Stimulated activated CD4-positive, alpha-beta T cell treated with anti-CD3 and anti-CD28 coated beads, Interleukin-1b, Interleukin-23, amount 100 ng/mL, for 4 hours (primary cell): ENCODE results near the gene DENND6A.
"Not testable (repeated sequence)": the region's sequence is repeated elsewhere in the genome, so short reads cannot be mapped to it uniquely, and the experiment has no call there.

ENCODE experiments used
- DNase-seq, 2 donors: peaks; one replicate each; pipeline ENCODE4 v3.0.0-alpha.2; 2020; ENCODE audit warnings: low read depth in 2 of 2

The DENND6A gene, protein sequence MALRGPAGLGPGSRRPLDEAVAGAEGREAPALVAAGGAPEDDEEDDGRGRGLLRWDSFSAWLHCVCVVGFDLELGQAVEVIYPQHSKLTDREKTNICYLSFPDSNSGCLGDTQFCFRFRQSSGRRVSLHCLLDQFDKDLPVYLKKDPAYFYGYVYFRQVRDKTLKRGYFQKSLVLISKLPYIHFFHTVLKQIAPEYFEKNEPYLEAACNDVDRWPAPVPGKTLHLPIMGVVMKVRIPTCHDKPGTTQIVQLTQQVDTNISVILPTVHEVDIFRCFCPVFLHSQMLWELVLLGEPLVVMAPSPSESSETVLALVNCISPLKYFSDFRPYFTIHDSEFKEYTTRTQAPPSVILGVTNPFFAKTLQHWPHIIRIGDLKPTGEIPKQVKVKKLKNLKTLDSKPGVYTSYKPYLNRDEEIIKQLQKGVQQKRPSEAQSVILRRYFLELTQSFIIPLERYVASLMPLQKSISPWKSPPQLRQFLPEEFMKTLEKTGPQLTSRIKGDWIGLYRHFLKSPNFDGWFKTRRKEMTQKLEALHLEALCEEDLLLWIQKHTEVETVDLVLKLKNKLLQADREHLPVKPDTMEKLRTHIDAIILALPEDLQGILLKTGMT

DNA sequence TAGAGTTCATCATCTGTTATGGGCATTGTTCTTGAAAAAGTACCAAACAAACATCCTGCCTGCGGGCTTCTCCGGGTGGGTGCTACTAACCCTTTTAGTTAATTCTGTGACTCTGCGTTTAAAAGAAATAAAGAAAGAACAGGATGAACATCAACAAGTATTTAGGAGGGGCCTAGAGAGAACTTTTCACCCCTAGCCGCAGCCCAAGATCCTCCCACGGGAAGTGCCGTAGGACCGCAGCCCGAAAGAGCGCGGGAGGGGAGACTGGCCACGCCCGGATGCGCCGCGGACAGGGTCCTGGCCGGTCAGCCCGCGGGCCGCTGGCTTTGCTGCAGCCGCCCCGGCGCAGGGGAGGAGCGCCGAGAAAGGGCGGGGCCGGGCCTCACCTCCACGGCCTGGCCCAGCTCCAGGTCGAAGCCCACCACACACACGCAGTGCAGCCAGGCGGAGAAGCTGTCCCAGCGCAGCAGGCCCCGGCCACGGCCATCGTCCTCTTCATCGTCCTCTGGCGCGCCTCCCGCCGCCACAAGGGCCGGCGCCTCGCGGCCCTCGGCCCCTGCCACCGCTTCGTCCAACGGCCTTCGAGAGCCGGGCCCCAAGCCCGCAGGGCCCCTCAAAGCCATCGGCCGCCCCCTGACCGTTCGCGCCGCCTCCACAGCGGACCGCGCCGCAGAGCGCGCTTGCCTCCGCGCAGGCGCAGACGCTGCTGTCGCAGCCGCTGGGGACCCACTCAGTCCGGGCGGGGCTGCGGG lies at the start of gene DENND6A:
Gene DENND6A (minus strand): TSS at position 682 of the 752 bp plus-strand sequence. CDS start 59 bp downstream, at position 623.
- DNase-seq: peak; percentile 91 to 94

DNA sequence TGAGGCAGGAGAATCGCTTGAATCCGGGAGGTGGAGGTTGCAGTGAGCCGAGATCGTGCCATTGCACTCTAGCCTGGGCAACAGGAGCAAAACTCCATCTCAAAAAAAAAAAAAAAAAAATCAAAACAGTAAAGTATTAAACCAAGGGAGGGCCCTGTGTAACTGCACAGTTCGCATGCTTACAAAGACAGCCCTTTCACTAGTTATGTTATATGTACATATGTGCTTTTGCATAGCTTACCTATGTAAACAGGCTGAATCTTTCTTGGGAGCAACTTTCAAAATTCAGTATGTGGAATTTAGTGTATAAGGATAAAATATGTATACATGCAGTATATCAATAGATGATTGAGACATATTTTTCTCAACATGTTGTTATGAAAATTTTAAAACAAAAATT lies 47.1 kb upstream of the DENND6A start:
- DNase-seq: no peak

DNA sequence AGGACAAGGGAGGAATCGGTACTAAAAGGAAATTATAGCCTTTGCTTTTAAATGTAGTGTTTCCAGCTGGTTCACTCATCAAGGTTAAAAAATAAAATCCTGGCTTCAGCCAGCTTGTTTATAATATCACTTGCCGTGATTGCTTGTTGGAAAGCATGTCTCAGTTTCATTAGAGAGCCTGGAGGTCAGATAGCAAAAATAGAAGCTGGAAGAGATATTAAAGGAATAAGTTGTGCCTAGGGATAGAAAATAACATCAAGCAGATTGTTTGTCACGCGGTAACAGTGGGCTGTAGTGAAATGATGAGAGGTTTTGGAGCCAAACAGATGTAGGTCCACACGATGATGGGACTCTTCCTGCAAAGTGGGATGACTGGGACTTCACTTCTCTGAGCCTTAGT lies 45.5 kb upstream of the DENND6A start:
- DNase-seq: no peak

DNA sequence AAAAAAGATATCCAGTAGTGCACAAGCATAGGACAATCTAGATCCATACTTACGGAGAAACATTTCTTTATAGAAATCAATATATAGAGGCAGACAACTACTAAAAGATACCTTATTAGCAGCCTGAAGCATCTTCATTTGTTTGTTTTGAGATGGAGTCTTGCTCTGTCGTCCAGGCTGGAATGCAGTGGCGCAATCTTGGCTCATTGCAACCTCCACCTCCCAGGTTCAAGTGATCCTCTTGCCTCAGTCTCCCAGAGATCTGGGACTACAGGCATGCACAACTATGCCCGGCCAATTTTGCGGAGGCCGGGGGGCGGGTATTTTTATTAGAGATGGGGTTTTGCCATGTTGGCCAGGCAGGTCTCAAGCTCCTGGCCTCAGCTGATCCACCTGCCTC lies 45.0 kb upstream of the DENND6A start:
- DNase-seq: no peak

DNA sequence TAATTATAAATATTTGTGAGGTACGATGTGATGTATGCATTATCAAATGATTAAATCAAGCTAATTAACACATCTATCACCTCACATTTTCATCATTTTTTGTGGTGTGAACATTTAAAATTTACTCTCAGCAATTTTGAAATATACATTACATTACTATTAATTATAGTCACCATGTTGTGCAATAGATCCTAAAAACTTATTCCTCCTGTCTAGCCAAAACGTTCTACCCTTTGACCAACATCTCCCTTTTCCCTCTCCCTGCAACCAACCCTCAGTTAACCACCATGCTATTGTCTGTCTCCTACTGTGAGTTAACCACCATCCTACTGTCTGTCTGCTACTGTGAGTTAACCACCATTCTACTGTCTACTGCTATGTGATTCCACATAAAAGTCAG lies 42.5 kb upstream of the DENND6A start:
- no peak for DNase-seq

DNA sequence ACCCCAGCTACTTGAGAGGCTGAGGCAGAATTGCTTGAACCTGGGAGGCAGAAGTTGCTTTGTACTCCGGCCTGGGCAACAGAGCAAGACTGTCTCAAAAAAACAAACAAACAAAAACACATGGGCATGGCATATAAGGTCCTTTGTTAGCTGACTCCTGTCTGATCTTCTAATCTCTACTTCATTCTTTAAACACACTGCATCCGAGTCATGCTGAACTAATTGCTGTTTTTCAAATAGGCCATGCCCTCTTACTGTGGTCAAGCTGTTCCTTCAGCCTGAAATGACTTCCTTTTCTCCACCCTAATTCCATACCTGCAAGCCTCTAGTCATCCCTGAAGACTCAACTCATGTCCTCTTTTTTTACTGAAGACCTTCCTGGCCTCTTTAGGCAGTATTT lies 40.9 kb upstream of the DENND6A start:
- DNase-seq: no peak

DNA sequence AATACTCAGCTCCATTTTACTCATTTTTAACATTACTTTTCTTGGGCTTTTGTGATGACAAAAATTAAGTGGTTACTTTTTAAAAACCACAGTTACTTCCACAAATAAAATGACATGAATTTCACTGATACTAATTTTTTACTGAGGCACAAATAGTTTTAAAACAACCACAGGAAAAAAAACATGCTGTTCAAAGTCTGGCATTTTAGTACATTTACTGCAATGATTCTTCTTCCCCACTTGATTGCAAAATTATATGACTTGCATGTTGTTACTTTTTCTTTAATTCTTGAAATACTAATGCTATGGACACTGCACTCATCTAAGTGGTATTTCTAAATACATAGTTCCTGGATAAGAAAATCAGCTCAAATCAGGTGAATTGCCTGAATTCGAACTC lies 38.4 kb upstream of the DENND6A start:
- DNase-seq: no peak

DNA sequence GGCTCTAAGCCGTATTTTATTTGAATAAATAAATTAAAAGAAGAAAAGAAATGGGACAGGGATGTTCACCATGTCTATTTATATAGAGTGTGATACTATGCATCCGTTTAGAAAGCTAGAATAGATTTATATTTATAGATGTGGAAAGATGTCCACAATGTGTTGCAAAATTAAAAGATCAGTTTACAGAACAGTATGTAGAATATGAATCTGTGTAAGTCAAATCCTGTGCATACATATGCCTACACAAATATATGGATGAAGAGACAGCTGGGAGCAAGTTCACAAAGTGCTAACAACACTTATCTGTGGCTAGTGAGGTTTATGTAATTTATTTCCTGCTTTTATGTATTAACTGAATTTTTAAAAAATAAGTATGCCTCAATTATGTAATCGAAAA lies 37.8 kb upstream of the DENND6A start:
- DNase-seq: no peak

DNA sequence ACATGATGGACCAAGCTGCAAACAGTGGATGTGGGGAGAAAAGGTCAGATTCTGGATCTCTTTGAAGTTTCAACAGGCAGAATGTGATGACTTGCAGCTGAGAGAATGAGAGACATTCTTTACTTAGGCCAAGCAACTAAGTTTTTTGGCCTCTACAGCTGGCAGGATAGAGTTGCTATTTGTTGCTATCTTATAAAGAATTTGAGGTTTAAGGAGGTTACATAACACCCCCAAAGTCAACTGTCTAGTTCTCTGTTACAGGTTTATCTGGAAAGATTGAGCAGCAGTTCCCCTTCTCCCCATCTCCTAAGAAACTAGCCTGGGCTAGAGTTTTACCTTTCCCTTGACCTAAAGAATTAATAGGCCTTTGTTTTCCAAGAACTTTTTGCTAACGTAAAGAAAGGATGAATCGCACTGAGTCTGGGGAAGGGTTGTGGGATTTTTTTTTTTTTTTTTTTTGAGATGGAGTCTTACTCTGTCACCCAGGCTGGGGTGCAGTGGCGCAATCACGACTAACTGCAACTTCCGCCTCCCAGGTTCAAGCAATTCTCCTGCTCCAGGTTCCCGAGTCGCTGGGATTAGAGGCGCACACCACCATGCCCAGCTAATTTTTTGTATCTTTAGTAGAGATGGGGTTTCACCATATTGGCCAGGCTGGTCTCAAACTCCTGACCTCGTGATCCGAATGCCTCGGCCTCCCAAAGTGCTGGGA lies 36.6 kb upstream of the DENND6A start:
- no peak for DNase-seq

DNA sequence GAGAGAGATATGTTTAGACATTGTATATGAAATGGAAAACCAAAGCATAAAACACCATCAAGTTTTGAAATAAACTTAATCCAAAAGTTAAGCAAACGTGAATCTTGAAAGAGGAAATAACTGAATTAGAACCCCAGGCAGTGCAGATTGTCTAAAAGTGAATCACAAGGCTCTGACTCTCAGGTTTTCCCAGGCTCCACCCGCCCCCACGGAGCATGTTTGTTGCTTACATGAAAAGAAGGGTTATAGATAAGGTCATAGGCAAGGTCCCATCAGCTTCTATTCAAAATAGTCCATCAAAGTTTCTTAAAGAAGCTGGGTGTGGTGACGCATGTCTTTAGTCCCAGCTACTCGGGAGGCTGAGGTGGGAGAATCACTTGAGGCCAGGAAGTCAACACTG lies 34.2 kb upstream of the DENND6A start:
- no peak for DNase-seq

DNA sequence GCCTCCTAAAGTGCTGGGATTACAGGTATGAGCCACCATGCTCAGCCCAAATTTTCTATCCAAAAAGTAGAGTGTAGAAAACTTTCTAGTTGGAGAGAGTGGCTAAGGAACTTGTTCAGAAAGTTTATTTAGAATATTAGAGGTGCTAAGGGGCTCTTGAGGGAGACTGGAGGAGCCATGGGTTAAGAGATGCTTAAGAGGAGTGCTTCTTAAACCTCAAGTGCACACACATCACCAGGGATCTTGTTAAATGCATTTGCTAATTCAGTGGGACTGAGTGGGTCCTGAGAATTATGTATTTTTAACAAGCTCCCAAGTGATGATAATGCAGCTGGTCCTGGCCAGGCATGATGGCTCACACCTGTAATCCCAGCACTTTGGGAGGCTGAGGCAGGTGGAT lies 33.5 kb upstream of the DENND6A start:
- DNase-seq: no peak

DNA sequence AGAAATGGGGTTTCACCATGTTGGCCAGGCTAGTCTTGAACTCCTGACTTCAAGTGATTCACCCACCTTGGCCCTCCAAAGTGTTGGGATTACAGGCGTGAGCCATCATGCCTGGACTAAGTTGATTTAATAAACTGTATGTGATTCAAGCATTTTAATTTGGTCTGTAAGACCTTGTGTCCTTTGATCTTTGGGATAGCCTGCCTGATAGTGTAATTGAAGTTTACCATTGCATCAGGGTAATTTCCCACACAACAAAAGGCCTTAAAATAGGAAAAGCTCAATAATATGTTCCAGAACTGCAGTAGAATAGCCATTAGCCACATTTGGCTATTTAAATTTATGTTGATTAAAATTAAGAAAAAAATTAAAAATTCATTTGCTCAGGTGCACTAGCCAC lies 25.2 kb upstream of the DENND6A start:
- DNase-seq: no peak

DNA sequence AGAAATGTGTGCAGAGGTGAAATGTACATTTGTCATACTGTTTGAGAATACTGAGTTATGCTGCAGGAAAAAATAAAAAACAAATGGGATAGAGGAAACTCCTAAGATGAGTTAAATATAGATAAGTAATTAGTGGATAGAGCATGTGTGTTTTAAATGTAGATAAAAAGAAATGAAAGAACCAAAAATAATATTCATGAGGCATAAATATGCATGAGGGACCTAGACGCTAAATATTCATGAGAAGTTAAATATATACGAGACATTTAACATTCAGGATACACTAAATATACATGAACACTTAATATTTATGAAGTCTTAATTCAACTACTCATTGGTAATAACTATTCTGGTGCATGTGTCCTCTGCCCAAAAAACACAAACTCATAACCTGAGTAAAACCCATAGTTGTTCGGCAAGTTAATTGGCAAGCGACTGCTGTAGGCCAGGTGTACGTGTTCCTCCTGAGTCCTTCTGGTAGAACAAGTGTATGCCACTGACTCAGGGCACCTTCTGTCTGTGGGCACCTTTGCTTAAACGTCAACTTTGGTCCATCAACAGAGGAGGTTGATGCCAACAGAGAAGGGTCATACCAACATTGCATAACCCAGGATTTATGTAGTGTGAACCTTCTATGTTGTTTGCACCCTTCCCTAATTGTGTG lies 24.5 kb upstream of the DENND6A start:
- DNase-seq: no peak

DNA sequence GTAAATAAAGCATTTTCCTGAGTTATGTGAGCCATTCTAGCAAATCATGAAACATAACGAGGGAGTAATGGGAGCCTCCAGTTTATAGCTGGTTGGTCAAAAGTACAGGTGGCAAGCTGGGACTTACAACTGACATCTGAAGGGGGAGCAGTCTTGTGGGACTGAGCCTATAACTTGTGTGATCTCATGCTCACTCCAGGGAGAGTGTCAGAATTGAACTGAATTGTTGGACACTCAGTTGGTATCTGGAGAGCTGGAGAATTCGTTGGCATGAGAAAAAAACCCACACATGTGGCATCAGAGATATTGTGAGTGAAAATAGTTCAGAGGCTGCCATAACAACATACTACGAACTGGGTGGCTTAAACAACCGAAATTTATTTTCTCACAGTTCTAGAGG lies 22.8 kb upstream of the DENND6A start:
- no peak for DNase-seq

DNA sequence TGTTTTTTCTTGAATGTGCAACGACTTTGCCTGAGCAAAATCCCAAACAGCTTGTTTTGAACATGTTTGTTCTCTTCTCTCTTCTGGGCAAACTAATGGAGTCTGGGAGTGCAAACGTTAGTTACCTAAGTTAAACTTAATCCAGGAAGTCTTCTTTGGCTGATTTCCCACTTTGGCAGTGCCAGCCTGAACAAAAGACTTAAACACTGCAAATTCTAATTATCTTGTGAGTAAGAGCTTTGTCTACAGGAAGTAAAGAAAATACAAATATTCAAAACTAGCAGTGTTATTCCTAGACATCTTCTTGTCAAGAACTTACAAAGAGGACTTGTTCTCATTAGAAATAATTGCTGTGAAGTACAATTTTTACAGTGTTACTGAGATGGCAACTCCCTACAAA lies 16.7 kb upstream of the DENND6A start:
- DNase-seq: no peak

DNA sequence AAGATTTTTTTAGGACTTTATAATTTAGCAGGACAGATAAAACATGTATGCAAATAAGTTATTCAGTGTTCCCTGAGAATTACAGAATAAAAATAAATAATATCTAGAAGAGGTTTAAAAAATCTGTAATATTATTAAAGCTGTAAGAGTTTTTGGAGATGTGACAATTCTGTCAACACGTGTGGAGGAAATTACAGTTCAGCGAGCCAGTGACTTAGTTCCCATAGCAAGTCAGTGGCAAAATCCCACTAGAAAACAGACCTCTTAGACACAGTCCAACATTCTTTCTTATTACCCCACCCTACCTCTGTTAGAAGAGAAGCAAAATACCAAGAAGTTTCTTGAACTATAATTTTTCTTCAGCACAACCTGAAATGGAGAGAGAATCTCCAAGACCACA lies 16.2 kb upstream of the DENND6A start:
- DNase-seq: no peak

DNA sequence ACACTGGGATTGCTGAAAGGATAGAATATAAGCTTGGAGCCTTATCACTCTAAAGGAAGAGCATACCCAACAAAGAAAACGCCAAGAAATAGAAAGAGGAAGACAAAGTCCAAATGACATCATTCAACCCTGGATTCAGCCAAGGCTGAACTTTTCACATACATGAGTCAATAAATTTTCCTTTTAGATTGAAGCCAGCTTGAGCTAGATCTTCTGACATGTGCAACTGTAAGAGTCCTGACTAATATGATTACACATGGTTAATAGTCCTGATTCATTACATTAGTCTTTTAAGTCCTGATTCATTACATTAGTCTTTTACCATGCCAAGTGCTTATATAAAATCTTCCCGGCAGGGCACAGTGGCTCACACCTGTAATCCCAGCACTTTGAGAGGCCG lies 13.6 kb upstream of the DENND6A start:
- no peak for DNase-seq

DNA sequence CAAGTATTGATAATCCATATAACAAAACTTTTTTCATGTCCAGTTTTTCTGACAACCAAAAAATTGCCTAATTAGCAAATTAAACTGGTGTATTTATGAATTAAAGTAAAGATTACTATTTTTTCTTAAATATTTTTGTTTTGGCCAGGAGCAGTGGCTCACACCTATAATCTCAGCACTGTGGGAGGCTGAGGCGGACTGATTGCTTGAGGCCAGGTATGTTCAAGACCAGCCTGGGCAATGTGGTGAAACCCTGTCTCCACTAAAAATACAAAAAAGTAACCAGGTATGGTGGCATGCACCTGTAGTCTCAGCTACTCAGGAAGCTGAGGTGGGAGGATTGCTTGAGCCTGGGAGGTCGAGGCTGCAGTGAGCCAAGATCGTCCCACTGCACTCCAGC lies 12.5 kb upstream of the DENND6A start:
- not testable (repeated sequence) for DNase-seq

DNA sequence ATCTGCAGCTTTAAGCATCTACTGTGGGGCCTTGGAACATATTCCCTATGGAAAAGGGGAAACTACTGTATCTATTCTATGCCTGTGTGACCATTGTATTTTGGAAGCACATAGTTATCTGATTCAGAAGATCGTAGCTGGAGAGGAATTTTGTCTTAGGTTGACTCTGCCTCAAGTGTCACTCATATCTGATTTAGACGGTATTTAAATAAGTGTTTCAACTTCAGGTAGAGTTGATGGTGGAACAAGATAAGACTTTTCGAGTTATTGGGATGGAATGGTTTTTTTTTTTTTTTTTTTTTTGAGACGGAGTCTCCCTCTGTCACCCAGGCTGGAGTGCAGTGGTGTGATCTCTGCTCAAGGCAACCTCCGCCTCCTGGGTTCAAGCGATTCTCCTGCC lies 8.9 kb upstream of the DENND6A start:
- no peak for DNase-seq

DNA sequence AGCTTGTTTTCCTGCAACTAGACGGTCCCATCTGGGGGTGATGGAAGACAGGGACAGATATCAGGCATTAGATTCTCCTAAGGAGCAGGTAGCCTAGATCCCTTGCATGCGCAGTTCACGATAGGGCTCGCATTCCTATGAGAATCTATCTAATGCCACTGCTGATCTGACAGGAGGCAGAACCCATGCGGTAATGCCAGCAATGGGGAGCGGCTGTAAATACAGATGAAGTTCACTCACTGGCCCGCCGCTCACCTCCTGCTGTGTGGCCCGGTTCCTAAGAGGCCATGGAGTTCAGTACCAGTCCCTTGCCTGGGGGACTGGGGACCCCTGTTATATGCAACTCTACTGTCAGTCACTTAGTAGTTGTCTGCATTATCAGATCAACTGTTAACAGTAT lies 7.9 kb upstream of the DENND6A start:
- DNase-seq: no peak

DNA sequence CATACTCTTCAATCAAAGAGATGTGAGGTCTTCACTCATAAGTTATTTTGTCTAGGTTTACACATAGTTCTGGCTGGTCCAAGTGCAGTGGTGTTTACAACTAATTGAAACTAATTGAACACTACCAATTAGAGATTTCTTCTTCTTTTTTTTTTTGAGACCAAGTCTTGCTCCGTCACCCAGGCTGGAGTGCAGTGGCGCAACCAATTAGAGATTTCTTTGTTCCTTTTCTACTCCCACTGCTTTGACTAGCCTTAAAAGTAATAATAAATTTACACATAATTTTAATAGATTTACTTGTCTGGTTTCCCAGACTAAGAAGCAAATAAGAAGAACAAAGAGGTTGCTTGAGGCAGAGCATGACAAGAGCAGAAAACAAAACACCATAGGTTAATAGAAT lies 6.7 kb upstream of the DENND6A start:
- no peak for DNase-seq
